Hypothalamus (tissue), 51 donors: ENCODE measurements around the gene PDE8A.

ENCODE experiments used
- DNase-seq, 51 donors: peaks; one replicate each; lab custom pipeline; 2025; lab: John Stamatoyannopoulos, UW

The PDE8A gene

GRCh38 chr15:85116066-85116465 lies 134.4 kb downstream of the PDE8A start:
- no peak for DNase-seq

- no peak for DNase-seq
Measured at GRCh38 chr15:85116494-85116893, 134.8 kb downstream of the PDE8A start.

GRCh38 chr15:85116925-85117646 lies 135.4 kb downstream of the PDE8A start:
- no peak for DNase-seq

GRCh38 chr15:85118173-85118572 lies 136.5 kb downstream of the PDE8A start:
- DNase-seq = no peak

- no peak for DNase-seq
Measured at GRCh38 chr15:85118581-85118980, 136.9 kb downstream of the PDE8A start.

- DNase-seq = peak in 23 of 51 donors; percentile 11 to 63 (median 36)
Measured at GRCh38 chr15:85120351-85121113, 138.9 kb downstream of the PDE8A start.

- no peak for DNase-seq
Measured at GRCh38 chr15:85124173-85124572, 142.5 kb downstream of the PDE8A start.

GRCh38 chr15:85125056-85125661 lies 143.5 kb downstream of the PDE8A start:
- no peak for DNase-seq

GRCh38 chr15:85128621-85129020 lies 147.0 kb downstream of the PDE8A start:
- DNase-seq = no peak

- no peak for DNase-seq
Measured at GRCh38 chr15:85129881-85130280, 148.2 kb downstream of the PDE8A start.

GRCh38 chr15:85131915-85132314 lies 150.3 kb downstream of the PDE8A start:
- no peak for DNase-seq

GRCh38 chr15:85133709-85134108 lies 152.1 kb downstream of the PDE8A start:
- DNase-seq = no peak

- DNase-seq = no peak
Measured at GRCh38 chr15:85137489-85138168, 156.0 kb downstream of the PDE8A start.

GRCh38 chr15:85139391-85139790 lies 157.7 kb downstream of the PDE8A start:
- no peak for DNase-seq

- no peak for DNase-seq
Measured at GRCh38 chr15:85141726-85142125, 160.1 kb downstream of the PDE8A start.

GRCh38 chr15:85142312-85142711 lies 160.7 kb downstream of the PDE8A start:
- DNase-seq = no peak

GRCh38 chr15:85149465-85150129 lies 167.9 kb downstream of the PDE8A start:
- DNase-seq = no peak

GRCh38 chr15:85150130-85150480 lies 168.4 kb downstream of the PDE8A start:
- DNase-seq = peak in 1 of 51 donors; percentile 25

GRCh38 chr15:85151145-85151544 lies 169.5 kb downstream of the PDE8A start:
- DNase-seq = no peak

- DNase-seq = no peak
Measured at GRCh38 chr15:85151861-85152260, 170.2 kb downstream of the PDE8A start.

- no peak for DNase-seq
Measured at GRCh38 chr15:85154061-85154460, 172.4 kb downstream of the PDE8A start.
